ENCODE measurements around the gene GTF2H1. TPM values are rescaled to one million over a fixed set of nuclear protein-coding genes. Genes with fewer than 3 reads are reported as not detected.

Gene GTF2H1
- total RNA-seq, 1 donor from 2014 or later = 26.5 TPM

DNA sequence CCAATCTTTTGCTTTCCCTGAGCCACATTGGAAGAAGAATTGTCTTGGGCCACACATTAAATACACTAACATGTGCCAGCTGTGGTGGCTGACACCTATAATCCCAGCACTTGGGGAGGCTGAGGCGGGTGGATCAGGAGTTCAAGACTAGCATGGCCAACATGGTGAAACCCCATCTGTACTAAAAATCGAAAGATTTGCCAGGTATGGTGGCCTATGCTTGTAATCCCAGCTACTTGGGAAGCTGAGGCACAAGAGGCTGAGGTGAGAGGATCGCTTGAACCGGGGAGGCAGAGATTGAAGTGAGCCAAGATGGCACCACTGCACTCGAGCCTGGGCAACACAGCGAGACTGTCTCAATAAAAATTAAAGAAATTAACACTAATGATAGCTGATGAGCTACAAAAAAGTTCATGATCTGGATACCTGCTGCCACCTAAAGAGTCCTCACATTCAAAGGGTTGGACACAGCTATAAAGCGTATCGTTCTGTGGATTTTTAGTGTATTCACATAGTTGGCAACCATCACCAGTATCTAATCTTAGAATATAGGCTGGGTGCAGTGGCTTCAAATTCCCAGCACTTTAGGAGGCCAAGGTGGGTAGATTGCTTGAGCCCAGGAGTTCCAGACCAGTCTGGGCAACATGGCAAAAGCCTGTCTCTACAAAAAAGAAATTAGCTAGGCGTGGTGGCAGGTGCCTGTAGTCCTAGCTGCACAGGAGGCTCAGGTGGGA is 86.4 kb downstream of the GTF2H1 start:
- no peaks in the 10 kb centered on the region for H3K36me3 Mint-ChIP-seq (ENCODE audit: unreplicated experiment)
- DNase-seq = no peak
- no peaks in the 10 kb centered on the region for H3K4me1 Mint-ChIP-seq (ENCODE audit: low read depth, unreplicated experiment)
- TF ChIP-seq, protein P1, sequence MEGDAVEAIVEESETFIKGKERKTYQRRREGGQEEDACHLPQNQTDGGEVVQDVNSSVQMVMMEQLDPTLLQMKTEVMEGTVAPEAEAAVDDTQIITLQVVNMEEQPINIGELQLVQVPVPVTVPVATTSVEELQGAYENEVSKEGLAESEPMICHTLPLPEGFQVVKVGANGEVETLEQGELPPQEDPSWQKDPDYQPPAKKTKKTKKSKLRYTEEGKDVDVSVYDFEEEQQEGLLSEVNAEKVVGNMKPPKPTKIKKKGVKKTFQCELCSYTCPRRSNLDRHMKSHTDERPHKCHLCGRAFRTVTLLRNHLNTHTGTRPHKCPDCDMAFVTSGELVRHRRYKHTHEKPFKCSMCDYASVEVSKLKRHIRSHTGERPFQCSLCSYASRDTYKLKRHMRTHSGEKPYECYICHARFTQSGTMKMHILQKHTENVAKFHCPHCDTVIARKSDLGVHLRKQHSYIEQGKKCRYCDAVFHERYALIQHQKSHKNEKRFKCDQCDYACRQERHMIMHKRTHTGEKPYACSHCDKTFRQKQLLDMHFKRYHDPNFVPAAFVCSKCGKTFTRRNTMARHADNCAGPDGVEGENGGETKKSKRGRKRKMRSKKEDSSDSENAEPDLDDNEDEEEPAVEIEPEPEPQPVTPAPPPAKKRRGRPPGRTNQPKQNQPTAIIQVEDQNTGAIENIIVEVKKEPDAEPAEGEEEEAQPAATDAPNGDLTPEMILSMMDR (IDR thresholded peaks at IDR 0.05; ENCODE audit: partially characterized antibody, unreplicated experiment) = no peak
- no peaks in the 10 kb centered on the region for H3K9me3 Mint-ChIP-seq (ENCODE audit: unreplicated experiment)
- H3K27me3 Mint-ChIP-seq (ENCODE audit: unreplicated experiment) = peaks cover 2% of the 10 kb centered on the region
- no peak overlapping the region for H3K4me3 Mint-ChIP-seq (ENCODE audit: unreplicated experiment)
- H3K27ac Mint-ChIP-seq (ENCODE audit: unreplicated experiment) = no peak overlapping the region

DNA sequence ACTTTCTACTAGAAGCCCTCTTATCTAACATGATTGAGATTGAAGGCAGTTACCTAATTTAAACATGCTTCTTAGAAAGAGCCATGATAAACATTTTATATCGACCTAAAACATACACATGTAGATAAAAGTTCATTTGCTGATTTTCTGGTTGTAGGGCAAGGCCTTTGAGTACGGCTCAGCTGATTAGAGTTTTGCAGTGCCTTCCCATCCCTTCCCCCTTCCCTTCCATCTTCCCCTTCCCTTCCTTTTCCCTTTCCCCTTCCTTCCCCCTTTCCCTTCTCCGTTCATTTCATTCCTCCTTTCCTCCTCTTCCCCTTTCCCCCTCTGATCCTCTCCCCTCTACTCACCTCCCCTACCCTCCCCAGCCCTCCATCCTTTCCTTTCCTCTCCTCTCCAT is 94.1 kb downstream of the GTF2H1 start:
- no peak for DNase-seq
- H3K27ac Mint-ChIP-seq (ENCODE audit: unreplicated experiment) = no peak overlapping the region
- TF ChIP-seq, protein P1 (IDR thresholded peaks at IDR 0.05; ENCODE audit: partially characterized antibody, unreplicated experiment) = no peak
- no peaks in the 10 kb centered on the region for H3K4me1 Mint-ChIP-seq (ENCODE audit: low read depth, unreplicated experiment)
- H3K9me3 Mint-ChIP-seq (ENCODE audit: unreplicated experiment) = no peaks in the 10 kb centered on the region
- no peak overlapping the region for H3K4me3 Mint-ChIP-seq (ENCODE audit: unreplicated experiment)
- H3K27me3 Mint-ChIP-seq (ENCODE audit: unreplicated experiment) = peaks cover 2% of the 10 kb centered on the region
- H3K36me3 Mint-ChIP-seq (ENCODE audit: unreplicated experiment) = no peaks in the 10 kb centered on the region

Small RNA genes lying within 50 kb of the gene (microRNA-seq; reads per million reads assigned to microRNA genes)
- not detected for gene MIR3159 (ENCODE audit: unreplicated experiment)

Other genes with a start within 250 kb of the GTF2H1 start
- gene SAAL1, start 216.5 kb upstream of the GTF2H1 start, total RNA-seq (ENCODE audit: unreplicated experiment) = 32.4 TPM
- not detected for gene MRGPRX3, start 190.0 kb upstream of the GTF2H1 start, total RNA-seq (ENCODE audit: unreplicated experiment)
- gene MRGPRX4, start 149.7 kb upstream of the GTF2H1 start, total RNA-seq (ENCODE audit: unreplicated experiment) = not detected
- gene SAA4, start 85.8 kb upstream of the GTF2H1 start, total RNA-seq (ENCODE audit: unreplicated experiment) = not detected
- 0.44 TPM for gene SAA2, start 73.9 kb upstream of the GTF2H1 start, total RNA-seq (ENCODE audit: unreplicated experiment)
- not detected for gene SAA1, start 56.3 kb upstream of the GTF2H1 start, total RNA-seq (ENCODE audit: unreplicated experiment)
- 17.9 TPM for gene HPS5, start 427 bp upstream of the GTF2H1 start, total RNA-seq (ENCODE audit: unreplicated experiment)
- 112 TPM for gene LDHA, start 72.0 kb downstream of the GTF2H1 start, total RNA-seq (ENCODE audit: unreplicated experiment)
- not detected for gene LDHC, start 89.8 kb downstream of the GTF2H1 start, total RNA-seq (ENCODE audit: unreplicated experiment)
- gene LDHAL6A, start 133.3 kb downstream of the GTF2H1 start, total RNA-seq (ENCODE audit: unreplicated experiment) = not detected
- 118 TPM for gene TSG101, start 204.4 kb downstream of the GTF2H1 start, total RNA-seq (ENCODE audit: unreplicated experiment)

Data from glutamatergic neuron (in vitro differentiated cells).